ENCODE results near the gene HAP1. TPM values are rescaled to one million over a fixed set of nuclear protein-coding genes. Genes with fewer than 3 reads are reported as not detected.

Gene HAP1
- total RNA-seq, 1 donor from 2014 or later: 0.96 TPM

DNA sequence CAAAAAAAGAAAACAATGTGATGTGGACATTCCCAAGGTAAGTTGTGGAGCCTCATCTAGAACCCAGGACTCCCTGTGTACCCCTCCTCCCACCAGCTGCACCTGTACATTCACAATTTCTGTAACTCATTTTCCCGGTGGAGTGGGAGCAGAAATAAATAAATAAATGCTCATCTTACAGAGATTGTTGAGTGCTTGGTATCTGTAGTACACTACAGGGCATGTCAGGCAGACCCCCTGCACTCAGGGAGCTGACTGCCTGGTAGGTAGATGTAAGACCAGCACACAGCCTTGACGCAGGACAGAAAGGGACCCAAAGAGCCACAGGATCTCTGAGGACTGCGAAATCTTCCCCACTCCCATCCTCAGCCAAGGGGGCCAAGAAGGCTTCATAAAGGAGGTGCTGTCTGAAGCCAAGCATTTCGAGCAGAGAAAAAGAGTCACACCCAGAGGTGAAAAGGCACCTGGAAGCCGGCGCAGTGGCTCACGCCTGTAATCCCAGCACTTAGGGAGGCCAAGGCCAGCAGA, 39.2 kb downstream of the HAP1 start:
- Histone ChIP-seq H3K36me3 (ENCODE audit: control insufficient read depth, insufficient read depth, low read length) (peaks cover 4% of the 10 kb centered on the region), H3K4me3 (ENCODE audit: low read depth, low read length) (no peak overlapping the region), H3K27me3 (ENCODE audit: control insufficient read depth, insufficient read depth, low read length) (no peaks in the 10 kb centered on the region)
- no peak for DNase-seq (ENCODE audit: low read depth)
- TF ChIP-seq, protein P1, sequence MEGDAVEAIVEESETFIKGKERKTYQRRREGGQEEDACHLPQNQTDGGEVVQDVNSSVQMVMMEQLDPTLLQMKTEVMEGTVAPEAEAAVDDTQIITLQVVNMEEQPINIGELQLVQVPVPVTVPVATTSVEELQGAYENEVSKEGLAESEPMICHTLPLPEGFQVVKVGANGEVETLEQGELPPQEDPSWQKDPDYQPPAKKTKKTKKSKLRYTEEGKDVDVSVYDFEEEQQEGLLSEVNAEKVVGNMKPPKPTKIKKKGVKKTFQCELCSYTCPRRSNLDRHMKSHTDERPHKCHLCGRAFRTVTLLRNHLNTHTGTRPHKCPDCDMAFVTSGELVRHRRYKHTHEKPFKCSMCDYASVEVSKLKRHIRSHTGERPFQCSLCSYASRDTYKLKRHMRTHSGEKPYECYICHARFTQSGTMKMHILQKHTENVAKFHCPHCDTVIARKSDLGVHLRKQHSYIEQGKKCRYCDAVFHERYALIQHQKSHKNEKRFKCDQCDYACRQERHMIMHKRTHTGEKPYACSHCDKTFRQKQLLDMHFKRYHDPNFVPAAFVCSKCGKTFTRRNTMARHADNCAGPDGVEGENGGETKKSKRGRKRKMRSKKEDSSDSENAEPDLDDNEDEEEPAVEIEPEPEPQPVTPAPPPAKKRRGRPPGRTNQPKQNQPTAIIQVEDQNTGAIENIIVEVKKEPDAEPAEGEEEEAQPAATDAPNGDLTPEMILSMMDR (IDR thresholded peaks at IDR 0.05; ENCODE audit: insufficient read depth, low read length, poor library complexity, severe bottlenecking): no peak

DNA sequence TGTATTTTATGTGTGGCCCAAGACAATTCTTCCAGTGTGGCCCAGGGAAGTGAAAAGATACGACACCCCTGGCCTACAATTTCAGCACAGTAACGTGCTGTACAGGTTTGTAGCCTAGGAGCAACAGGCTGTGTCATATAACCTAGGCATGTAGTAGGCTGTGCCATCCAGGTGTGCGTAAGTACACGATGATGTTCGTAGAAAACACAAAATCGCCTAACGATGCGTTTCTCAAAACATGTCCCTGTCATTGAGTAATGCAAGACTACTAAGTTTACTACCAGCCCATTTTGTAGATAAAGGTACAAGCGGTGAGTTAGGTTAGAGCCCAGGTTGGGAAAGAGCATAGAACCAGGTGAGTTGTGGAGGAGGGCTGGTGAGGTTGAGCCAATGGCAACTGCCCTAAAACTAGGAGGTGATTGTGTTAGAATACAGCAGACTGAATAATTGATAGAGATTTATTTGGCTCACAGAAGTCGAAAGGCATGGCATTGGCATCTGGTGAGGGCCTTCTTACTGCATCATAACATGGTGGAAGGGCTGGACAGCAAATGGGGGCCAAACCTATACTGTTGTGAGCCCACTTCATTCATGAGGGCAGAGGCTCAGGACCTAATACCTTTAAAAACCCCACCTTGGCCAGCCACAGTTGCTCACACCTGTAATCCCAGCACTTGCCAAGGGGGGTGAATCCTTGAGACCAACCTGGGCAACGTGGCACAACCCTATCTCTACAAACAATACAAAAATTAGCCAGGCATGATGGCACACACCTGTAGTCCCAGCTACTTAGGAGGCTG, 41.5 kb downstream of the HAP1 start:
- no peak overlapping the region for H3K4me3 ChIP-seq (ENCODE audit: low read depth, low read length)
- TF ChIP-seq, protein P1 (IDR thresholded peaks at IDR 0.05; ENCODE audit: insufficient read depth, low read length, poor library complexity, severe bottlenecking): no peak
- DNase-seq (ENCODE audit: low read depth): no peak
- no peaks in the 10 kb centered on the region for H3K27me3 ChIP-seq (ENCODE audit: control insufficient read depth, insufficient read depth, low read length)
- peaks cover 7% of the 10 kb centered on the region for H3K36me3 ChIP-seq (ENCODE audit: control insufficient read depth, insufficient read depth, low read length)

DNA sequence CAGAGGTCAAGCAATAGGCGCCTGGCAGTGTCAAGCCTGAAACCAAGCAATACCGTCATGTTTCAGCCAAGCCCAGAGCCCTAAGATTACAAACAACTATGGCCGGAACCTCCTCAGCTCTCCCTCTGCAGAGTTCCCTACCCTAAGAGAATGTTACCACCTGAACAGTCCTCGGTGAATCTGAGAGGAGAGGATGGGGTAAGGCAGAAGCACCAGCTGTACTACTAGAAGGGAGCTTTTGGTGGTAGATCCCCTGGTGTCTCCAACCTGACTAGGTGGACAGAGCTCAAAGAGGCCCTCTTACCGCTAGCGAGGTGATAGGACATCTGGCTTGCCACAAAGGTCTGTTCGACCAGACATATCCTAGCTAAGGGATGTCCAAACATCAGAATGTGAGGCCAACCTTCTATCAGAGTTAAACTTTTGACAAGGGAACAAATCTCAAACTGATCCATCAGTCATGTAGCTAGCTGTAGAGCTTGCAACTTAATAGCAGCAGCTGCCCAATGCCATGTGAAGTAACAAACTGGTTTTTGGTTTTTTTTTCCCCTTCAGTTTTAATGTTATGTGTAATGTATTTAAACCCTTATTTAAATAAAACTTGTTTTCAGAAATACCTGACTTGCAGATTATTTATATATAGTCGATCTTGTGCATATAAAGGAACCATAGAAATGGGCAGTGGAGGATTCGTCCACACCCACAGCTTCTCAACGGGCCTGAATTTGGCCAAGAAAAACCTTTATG, 43.2 kb downstream of the HAP1 start:
- H3K4me3 ChIP-seq (ENCODE audit: low read depth, low read length): no peak overlapping the region
- H3K36me3 ChIP-seq (ENCODE audit: control insufficient read depth, insufficient read depth, low read length): peaks cover 7% of the 10 kb centered on the region
- TF ChIP-seq, protein P1 (IDR thresholded peaks at IDR 0.05; ENCODE audit: insufficient read depth, low read length, poor library complexity, severe bottlenecking): no peak
- DNase-seq (ENCODE audit: low read depth): no peak
- no peaks in the 10 kb centered on the region for H3K27me3 ChIP-seq (ENCODE audit: control insufficient read depth, insufficient read depth, low read length)

DNA sequence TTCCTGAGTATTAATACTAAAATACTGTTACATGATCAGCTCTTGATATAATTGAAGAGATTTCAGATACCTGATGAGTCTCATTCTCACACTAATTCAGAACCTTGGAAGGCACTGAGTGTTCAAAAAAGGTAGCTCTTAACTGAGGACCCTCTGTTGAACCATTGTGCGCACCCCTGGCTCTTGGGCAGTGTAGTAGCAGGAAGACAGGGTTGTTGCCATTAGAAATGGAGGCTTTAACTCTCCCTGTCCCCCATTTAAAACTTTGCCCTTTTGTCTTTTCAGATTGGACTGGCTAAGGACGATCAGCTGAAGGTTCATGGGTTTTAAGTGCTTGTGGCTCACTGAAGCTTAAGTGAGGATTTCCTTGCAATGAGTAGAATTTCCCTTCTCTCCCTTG, 43.9 kb downstream of the HAP1 start:
- DNase-seq (ENCODE audit: low read depth): no peak
- TF ChIP-seq, protein P1 (IDR thresholded peaks at IDR 0.05; ENCODE audit: insufficient read depth, low read length, poor library complexity, severe bottlenecking): no peak
- peaks cover 7% of the 10 kb centered on the region for H3K36me3 ChIP-seq (ENCODE audit: control insufficient read depth, insufficient read depth, low read length)

DNA sequence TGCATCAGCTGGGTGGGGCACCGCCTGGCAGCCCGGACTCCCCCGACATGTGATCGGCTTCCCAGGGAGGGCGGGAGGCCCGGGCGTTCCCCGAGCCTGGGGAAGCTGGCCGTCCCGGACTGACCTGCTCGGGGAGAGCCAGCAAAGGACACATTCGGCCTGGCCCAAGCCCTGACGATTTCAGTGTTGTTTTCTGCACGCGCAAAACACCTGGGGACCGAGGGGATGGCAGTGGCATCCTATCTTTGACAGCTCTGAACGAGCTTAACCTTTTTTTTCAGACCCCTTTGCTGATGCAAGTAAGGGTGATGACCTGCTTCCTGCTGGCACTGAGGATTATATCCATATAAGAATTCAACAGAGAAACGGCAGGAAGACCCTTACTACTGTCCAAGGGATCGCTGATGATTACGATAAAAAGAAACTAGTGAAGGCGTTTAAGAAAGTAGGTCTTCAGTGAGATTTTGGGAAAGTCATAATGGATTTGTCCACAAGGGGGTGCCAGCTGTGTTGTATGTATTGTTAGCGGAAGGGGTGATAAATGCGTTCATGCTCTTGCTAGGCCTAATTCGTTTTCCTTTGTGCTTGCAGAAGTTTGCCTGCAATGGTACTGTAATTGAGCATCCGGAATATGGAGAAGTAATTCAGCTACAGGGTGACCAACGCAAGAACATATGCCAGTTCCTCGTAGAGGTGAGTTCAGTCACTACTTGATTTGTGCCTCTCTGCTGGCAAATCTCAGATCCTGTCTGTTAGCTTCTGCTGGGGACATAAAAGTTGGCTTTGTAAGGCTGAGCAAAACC, 44.7 kb downstream of the HAP1 start:
- DNase-seq (ENCODE audit: low read depth): no peak
- TF ChIP-seq, protein P1 (IDR thresholded peaks at IDR 0.05; ENCODE audit: insufficient read depth, low read length, poor library complexity, severe bottlenecking): peak; percentile 50
- no peaks in the 10 kb centered on the region for H3K27me3 ChIP-seq (ENCODE audit: control insufficient read depth, insufficient read depth, low read length)

More for the DNA sequence above, 43.9 kb downstream of the HAP1 start:
- H3K27me3 ChIP-seq (ENCODE audit: control insufficient read depth, insufficient read depth, low read length): no peaks in the 10 kb centered on the region
- peak overlapping the region; percentile 87 for H3K4me3 ChIP-seq (ENCODE audit: low read depth, low read length)

More for the DNA sequence above, 44.7 kb downstream of the HAP1 start:
- Histone ChIP-seq H3K36me3 (ENCODE audit: control insufficient read depth, insufficient read depth, low read length) (peaks cover 7% of the 10 kb centered on the region), H3K4me3 (ENCODE audit: low read depth, low read length) (peak overlapping the region; percentile 87)

All from kidney epithelial cell (primary cell).